Suprapubic skin (tissue), 4 donors: ENCODE data around the gene SERPINB10. TPM values are rescaled to one million over a fixed set of nuclear protein-coding genes. Genes with fewer than 3 reads are reported as not detected.

Source experiments
- DNase-seq, 2 donors: peaks; one replicate each; pipeline ENCODE4 v3.0.0-alpha.2; 2019; ENCODE audit warnings: low spot score in 2 of 2
- H3K27ac ChIP-seq: fragments of 200-600 bp; sonication (generic); one replicate; pipeline ENCODE4 v1.5.1; 2019
- H3K27me3 ChIP-seq: fragments of 200-600 bp; sonication (generic); one replicate; pipeline ENCODE4 v1.5.1; 2019
- H3K36me3 ChIP-seq: fragments of 200-600 bp; sonication (generic); one replicate; pipeline ENCODE4 v1.5.1; 2019
- H3K4me1 ChIP-seq: fragments of 200-600 bp; sonication (generic); one replicate; pipeline ENCODE4 v1.5.1; 2019
- H3K4me3 ChIP-seq: fragments of 200-600 bp; sonication (generic); one replicate; pipeline ENCODE4 v1.5.1; 2019; ENCODE audit warnings: mild to moderate bottlenecking
- H3K9me3 ChIP-seq: fragments of 200-600 bp; sonication (generic); one replicate; pipeline ENCODE4 v1.5.1; 2019
- CTCF ChIP-seq, 2 donors: fragments of 200-600 bp in 1 of 2; fragments of 450-650 bp in 1 of 2; sonication (generic) in 1 of 2; IDR thresholded peaks; one replicate each; pipeline ENCODE4 v1.5.1; 2016 to 2019; ENCODE audit warnings: antibody characterized with exemption in 2 of 2, mild to moderate bottlenecking in 1 of 2, moderate library complexity in 1 of 2
- EP300 ChIP-seq: sonication (generic); formaldehyde crosslinking; IDR thresholded peaks from one replicate; pipeline ENCODE4 v1.6.1; 2017; ENCODE audit warnings: antibody characterized with exemption
- POLR2A ChIP-seq, 2 donors: fragments of 450-650 bp; IDR thresholded peaks; one replicate each; pipeline ENCODE4 v1.6.1; 2017; ENCODE audit warnings: antibody characterized with exemption in 2 of 2, mild to moderate bottlenecking in 2 of 2, moderate library complexity in 2 of 2
- POLR2AphosphoS5 ChIP-seq, 3 donors: sonication (generic); formaldehyde crosslinking; IDR thresholded peaks; one replicate each; pipeline ENCODE4 v1.6.1; 2017; ENCODE audit warnings: antibody characterized with exemption in 3 of 3
- WGBS: methylation state at CpG from one replicate; pipeline ENCODE4 v1.1.5; 2018; 5-methylcytosine and 5-hydroxymethylcytosine counted together
- total RNA-seq, 4 donors: library from RNA; depleted of rRNA; stranded (reverse); fragments of >200 nt; gene quantifications; one replicate each; pipeline ENCODE4 v1.1.0, GENCODE V29; 2016

Gene SERPINB10
- total RNA-seq, 4 donors from 2014 or later: 0.21 to 1.9 (median 1.0) TPM; not detected in 1

- 88% methylated on average over 4 of the region's 4 CpGs for WGBS
- H3K27me3 ChIP-seq: no peaks in the 10 kb centered on the region
- TF ChIP-seq POLR2A (IDR thresholded peaks at IDR 0.05): no peak
- TF ChIP-seq EP300: no peak
- TF ChIP-seq CTCF (IDR thresholded peaks at IDR 0.05): no peak
- TF ChIP-seq POLR2AphosphoS5 (IDR thresholded peaks at IDR 0.05): no peak
- peaks cover 15% of the 10 kb centered on the region for H3K4me1 ChIP-seq
- H3K36me3 ChIP-seq: peaks cover 7% of the 10 kb centered on the region
- no peak overlapping the region for H3K4me3 ChIP-seq
- DNase-seq: no peak
- no peaks in the 10 kb centered on the region for H3K9me3 ChIP-seq
- no peak overlapping the region for H3K27ac ChIP-seq
Measured at GRCh38 chr18:63892566-63892965, 15.2 kb upstream of the SERPINB10 start.

GRCh38 chr18:63894106-63894772 is 13.5 kb upstream of the SERPINB10 start:
- DNase-seq: no peak
- no peak overlapping the region for H3K27ac ChIP-seq
- no peaks in the 10 kb centered on the region for H3K27me3 ChIP-seq
- H3K36me3 ChIP-seq: peaks cover 10% of the 10 kb centered on the region
- no peak overlapping the region for H3K4me3 ChIP-seq
- H3K4me1 ChIP-seq: peaks cover 7% of the 10 kb centered on the region
- no peaks in the 10 kb centered on the region for H3K9me3 ChIP-seq
- 64% methylated on average over 6 of the region's 6 CpGs for WGBS
- TF ChIP-seq POLR2A (IDR thresholded peaks at IDR 0.05) (no peak), CTCF (IDR thresholded peaks at IDR 0.05) (no peak), POLR2AphosphoS5 (IDR thresholded peaks at IDR 0.05) (no peak), EP300 (no peak)

- H3K36me3 ChIP-seq: peaks cover 10% of the 10 kb centered on the region
Measured at GRCh38 chr18:63895190-63895589, 12.6 kb upstream of the SERPINB10 start.

GRCh38 chr18:63897072-63897471 is 10.7 kb upstream of the SERPINB10 start:
- Histone ChIP-seq H3K36me3 (peaks cover 10% of the 10 kb centered on the region), H3K9me3 (no peaks in the 10 kb centered on the region), H3K27me3 (no peaks in the 10 kb centered on the region), H3K4me1 (peaks cover 3% of the 10 kb centered on the region), H3K4me3 (no peak overlapping the region), H3K27ac (no peak overlapping the region)
- no peak for DNase-seq
- TF ChIP-seq CTCF (IDR thresholded peaks at IDR 0.05): no peak
- no peak for TF ChIP-seq EP300
- TF ChIP-seq POLR2A (IDR thresholded peaks at IDR 0.05): no peak
- TF ChIP-seq POLR2AphosphoS5 (IDR thresholded peaks at IDR 0.05): no peak
- 72% methylated on average over 4 of the region's 4 CpGs for WGBS

More at GRCh38 chr18:63895190-63895589, 12.6 kb upstream of the SERPINB10 start:
- TF ChIP-seq POLR2AphosphoS5 (IDR thresholded peaks at IDR 0.05) (no peak), POLR2A (IDR thresholded peaks at IDR 0.05) (no peak), EP300 (no peak), CTCF (IDR thresholded peaks at IDR 0.05) (no peak)
- Histone ChIP-seq H3K4me3 (no peak overlapping the region), H3K27ac (no peak overlapping the region), H3K4me1 (peaks cover 7% of the 10 kb centered on the region), H3K9me3 (no peaks in the 10 kb centered on the region), H3K27me3 (no peaks in the 10 kb centered on the region)
- no peak for DNase-seq
- WGBS: 59% methylated on average over 6 of the region's 6 CpGs

- no peaks in the 10 kb centered on the region for H3K9me3 ChIP-seq
- H3K27me3 ChIP-seq: no peaks in the 10 kb centered on the region
- no peak for DNase-seq
- TF ChIP-seq POLR2AphosphoS5 (IDR thresholded peaks at IDR 0.05) (no peak), EP300 (no peak), POLR2A (IDR thresholded peaks at IDR 0.05) (no peak), CTCF (IDR thresholded peaks at IDR 0.05) (no peak)
- H3K4me3 ChIP-seq: no peak overlapping the region
- peaks cover 10% of the 10 kb centered on the region for H3K36me3 ChIP-seq
- H3K27ac ChIP-seq: no peak overlapping the region
- peaks cover 3% of the 10 kb centered on the region for H3K4me1 ChIP-seq
Measured at GRCh38 chr18:63899206-63899605, 8.6 kb upstream of the SERPINB10 start.
